Urothelium cell line (cell line): ENCODE data around the gene PLCH1.
"Not testable (repeated sequence)": the region's sequence is repeated elsewhere in the genome, so short reads cannot be mapped to it uniquely, and the experiment has no call there.

ENCODE experiments used
- DNase-seq: peaks from one replicate; pipeline ENCODE4 v3.0.0; 2011; ENCODE audit warnings: low spot score, mixed read lengths
- FAIRE-seq: peaks from 2 replicates; lab custom pipeline; 2011; peaks lifted over from hg19 to GRCh38; lab: Jason Lieb, UNC

The PLCH1 gene

GRCh38 chr3:155651489-155652218 lies 93.2 kb downstream of the PLCH1 start:
- no peak for FAIRE-seq
- DNase-seq, result no peak

GRCh38 chr3:155648013-155648591 lies 96.8 kb downstream of the PLCH1 start:
- FAIRE-seq (no peak), DNase-seq (no peak)

- no peak for FAIRE-seq
- DNase-seq, result no peak
These were observed 97.7 kb downstream of the PLCH1 start for GRCh38 chr3:155647206-155647605.

GRCh38 chr3:155646669-155647068 lies 98.2 kb downstream of the PLCH1 start:
- FAIRE-seq (no peak), DNase-seq (no peak)

- FAIRE-seq (no peak), DNase-seq (no peak)
These were observed 98.7 kb downstream of the PLCH1 start for GRCh38 chr3:155646128-155646527.

- FAIRE-seq (no peak), DNase-seq (no peak)
These were observed 101.2 kb downstream of the PLCH1 start for GRCh38 chr3:155643581-155644165.

- DNase-seq (no peak), FAIRE-seq (no peak)
These were observed 102.9 kb downstream of the PLCH1 start for GRCh38 chr3:155641956-155642355.

- no peak for FAIRE-seq
- peak; percentile 6 for DNase-seq
These were observed 104.8 kb downstream of the PLCH1 start for GRCh38 chr3:155640098-155640497.

- DNase-seq (no peak), FAIRE-seq (no peak)
These were observed 105.3 kb downstream of the PLCH1 start for GRCh38 chr3:155639462-155640055.

- DNase-seq, FAIRE-seq: not testable (repeated sequence)
These were observed 106.4 kb downstream of the PLCH1 start for GRCh38 chr3:155638461-155638860.

- no peak for DNase-seq
- no peak for FAIRE-seq
These were observed 107.3 kb downstream of the PLCH1 start for GRCh38 chr3:155637567-155637966.

- DNase-seq (no peak), FAIRE-seq (no peak)
These were observed 109.8 kb downstream of the PLCH1 start for GRCh38 chr3:155635056-155635455.

GRCh38 chr3:155634121-155634719 lies 110.7 kb downstream of the PLCH1 start:
- no peak for DNase-seq
- FAIRE-seq, result no peak

- FAIRE-seq (no peak), DNase-seq (no peak)
These were observed 113.4 kb downstream of the PLCH1 start for GRCh38 chr3:155631323-155632019.

- no peak for FAIRE-seq
- DNase-seq, result no peak
These were observed 115.3 kb downstream of the PLCH1 start for GRCh38 chr3:155629556-155629955.

GRCh38 chr3:155629056-155629455 lies 115.8 kb downstream of the PLCH1 start:
- DNase-seq (no peak), FAIRE-seq (no peak)

GRCh38 chr3:155622647-155623046 lies 122.2 kb downstream of the PLCH1 start:
- not testable (repeated sequence) for FAIRE-seq, DNase-seq

- not testable (repeated sequence) for FAIRE-seq, DNase-seq
These were observed 124.3 kb downstream of the PLCH1 start for GRCh38 chr3:155620552-155620951.

GRCh38 chr3:155619118-155619915 lies 125.6 kb downstream of the PLCH1 start:
- DNase-seq (no peak), FAIRE-seq (no peak)

- no peak for FAIRE-seq
- DNase-seq, result no peak
These were observed 126.3 kb downstream of the PLCH1 start for GRCh38 chr3:155618543-155618942.
